ENCODE measurements around the gene APMAP.

Gene APMAP

DNA sequence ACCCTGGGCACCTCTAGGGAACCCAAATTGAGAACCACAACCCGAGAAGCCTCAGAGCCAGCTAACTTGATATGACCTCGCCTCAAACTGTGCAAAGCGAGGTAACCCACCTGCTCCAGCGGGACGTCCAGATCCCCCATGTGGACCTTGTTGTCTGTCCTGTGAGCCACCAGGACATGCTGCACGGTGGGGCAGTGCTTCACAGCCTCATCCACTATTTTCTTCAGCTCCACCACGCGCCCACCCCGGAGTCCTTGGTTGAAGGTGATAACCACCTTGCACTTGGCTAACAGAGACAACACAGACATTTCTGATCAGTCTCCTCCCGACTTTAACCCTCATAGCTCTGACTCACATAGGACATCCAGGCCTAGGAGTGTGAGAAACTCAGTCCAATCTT is 30.8 kb upstream of the APMAP start:
- DNase-seq = no peak

DNA sequence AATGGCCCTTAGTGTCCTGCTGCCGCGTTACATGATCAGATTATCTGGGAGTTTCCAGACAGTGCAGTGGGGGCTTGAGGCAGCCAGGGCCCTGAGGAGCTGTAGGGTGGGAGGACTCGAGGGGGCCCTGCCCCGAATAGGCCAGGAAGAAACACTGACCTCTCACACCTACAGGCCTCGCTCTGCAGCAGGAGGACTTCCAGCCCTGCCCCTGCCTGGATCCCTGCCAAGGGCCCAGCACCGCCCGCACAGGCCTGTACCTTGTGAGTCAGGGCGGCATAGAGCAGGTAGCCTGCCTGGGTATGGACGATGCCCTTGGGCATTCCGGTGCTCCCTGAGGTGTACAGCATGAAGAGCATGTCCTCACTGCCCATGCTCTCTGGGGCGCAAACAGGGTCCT is 30.1 kb upstream of the APMAP start:
- DNase-seq = no peak

DNA sequence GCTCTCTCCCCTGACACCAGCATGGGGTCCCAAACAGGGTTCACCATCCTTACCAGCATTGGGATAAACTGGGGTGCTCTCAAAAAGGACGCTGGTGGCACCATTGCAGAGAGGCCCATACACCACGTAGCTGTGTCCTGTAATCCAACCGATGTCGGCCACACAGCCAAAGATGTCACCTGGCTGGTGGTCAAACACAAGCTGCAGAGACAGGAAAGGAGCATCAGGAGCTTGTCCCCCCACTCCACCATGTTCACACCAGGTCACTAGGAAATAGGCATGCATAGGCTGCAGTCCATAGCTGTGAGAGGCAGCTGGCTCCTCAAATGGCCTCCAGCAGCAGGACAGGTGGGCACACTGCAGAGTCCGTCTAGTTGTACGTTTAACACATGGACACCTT is 28.8 kb upstream of the APMAP start:
- no peak for DNase-seq

DNA sequence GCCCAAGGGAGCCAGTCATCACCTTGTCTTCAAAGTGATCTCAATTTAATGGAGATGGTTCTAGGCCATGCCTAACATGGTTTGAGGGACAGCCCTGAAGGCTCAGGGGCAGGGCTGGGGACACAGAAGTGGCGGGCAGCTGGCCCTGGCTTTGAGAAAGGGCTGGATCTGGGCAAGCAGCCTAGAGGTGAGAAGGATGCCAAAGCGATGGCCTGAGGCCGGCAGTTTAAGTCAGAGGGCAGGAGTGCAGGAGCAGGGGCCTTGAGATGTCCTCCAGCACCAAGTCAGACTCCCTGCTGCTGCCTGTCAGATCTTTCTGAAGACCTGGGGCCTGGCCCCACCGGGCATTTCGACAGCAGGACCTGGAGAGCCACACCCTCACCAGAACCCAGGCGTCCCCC is 28.4 kb upstream of the APMAP start:
- DNase-seq = no peak

DNA sequence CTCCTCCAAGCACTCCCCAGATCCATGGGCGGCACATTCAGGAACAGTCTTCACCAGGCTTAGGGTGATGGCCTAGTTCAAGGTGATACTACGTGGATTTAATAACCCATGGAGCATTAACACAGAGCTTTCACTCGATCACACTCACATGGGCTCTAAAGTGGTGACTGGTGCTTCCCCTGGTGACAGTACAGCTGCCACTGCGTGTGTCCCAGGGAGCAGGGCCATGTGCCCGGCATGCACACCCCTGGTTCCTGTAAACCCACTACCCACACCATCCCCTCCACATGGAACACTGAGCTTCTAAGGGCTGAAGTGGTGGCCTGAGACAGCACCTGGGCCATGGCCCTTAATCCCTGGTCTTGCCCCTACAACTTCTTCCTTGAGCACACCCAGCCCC is 27.8 kb upstream of the APMAP start:
- no peak for DNase-seq

DNA sequence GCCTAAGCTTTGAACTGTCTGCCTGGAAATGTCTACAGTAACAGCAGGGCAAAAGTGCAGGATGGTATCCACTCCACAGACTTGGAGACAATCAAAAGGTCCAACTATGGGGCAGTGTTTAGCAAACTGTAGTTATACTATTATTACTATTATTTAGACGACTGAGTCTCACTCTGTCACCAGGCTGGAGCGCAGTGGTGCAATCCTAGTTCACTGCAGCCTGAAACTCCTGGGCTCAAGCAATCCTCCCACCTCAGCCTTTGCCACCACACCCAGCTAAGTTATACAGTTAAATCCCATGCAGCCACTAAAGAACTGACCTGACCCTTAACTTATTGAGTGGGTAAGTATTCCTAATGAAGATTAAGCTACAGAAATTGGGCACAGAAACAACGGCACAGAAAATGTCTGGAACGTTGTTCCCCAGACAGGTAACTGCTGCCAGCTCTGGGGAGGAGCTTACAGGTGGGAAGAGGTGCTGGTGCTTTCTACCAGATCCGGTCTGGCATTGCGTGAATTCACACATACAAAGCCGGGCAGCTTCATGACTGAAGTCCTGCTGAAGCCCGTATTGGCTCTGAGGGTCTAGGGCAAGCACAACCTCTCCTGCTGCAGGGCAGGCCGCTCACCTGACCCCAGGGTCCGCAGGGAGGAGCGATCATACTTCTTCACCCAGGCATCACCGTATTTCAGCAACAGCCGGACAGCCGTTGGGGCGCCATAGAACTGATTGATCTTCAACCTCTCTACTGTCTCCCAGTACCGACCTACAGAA is 27.0 kb upstream of the APMAP start:
- no peak for DNase-seq

DNA sequence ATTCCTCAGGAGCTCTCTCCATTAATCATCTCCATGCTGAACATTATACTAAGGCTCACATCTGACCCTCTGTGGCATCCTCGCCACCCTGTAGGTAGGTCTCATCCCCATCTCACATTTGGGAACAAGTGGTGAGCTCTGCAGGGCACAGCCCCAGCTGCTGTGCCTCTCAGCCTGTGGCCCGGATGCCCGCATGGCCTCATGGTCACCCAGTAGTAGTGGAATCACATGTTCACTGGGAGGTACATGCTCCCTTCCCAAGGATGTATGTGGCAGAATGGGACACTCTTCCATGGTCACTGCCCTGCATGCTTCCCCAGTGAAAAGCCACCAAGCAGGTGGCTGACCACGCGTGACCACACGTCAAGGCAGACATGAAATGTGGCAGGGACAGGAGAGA is 26.3 kb upstream of the APMAP start:
- DNase-seq = no peak

DNA sequence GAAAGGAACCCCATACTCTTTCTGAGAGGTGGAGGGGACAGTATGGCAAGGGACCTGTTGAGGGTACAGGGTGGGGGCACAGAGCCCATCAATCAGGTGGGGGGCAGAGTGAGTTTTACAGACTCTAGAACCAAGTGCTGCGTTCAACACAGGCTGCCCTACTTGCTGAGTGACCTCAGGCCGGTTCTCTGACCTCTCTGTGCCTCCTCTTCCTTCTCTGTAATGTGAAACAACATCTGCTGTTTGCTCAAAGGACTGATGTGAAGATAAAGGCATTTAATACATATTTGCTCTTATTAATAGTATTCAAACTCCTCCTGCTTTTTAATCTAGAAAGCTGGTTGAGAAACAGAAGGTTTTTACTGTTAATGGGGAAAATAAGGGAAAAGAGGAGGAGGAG is 25.9 kb upstream of the APMAP start:
- no peak for DNase-seq

DNA sequence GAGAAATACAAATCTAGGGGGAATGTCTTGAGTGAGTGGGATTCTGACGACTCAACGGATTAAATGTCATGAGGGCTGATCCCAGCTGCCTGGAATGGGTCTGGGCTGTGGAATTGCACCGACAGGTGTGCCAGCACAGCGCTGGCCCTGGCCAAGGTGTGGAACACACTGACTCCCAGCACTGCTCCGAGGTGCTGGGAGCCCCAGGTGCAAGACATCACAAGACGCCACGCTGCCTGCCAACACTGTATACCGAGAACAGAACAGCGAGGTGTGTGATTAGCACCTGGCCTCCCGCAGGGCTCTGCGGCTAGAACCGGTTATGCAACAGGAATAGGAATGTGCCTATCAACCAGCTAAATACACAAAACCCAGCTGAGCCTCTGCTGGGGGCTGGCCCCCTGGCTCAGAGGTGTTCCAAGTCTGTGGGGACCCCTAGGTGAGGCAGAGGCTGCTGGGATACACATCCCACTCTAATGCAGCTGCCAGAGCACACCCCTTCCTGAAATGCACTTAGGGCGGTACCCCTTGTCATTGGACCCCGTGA is 24.8 kb upstream of the APMAP start:
- no peak for DNase-seq

DNA sequence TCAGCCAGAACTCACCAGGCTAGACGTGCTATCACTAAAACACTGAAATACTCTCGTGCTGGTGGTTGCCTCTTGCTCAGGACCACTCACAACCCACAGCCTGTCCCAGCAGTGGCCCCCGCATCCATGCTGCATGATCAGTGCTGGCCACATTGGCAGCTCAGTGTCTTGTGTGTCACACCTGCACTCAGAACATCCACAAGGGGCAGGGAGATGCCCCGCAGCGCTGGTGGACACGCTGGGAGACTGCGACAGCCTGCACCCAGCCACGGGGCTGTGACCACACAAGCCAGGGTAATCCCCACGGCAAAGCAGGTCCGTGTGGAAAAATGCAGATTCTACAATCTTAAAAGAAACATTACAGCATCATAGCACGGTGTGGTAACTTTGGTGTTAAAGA is 23.9 kb upstream of the APMAP start:
- DNase-seq = no peak

DNA sequence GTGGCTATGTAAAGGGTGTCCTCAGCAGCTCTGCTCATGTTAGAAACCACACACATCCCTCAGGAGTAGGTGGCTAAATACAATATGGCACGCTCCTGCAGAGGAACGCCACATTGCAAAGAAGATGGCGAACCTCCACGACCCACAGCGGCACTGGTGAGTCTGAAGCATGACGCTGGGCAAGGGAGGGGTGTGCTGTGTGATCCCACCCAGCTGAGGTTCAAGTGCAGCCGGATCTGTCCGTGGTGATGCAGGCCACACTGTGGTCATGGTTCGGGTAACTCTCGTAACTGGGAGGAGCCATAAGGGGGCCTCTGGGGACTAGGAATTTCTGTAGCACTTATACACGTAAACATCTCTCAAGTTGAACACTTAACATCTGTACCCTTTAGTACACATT is 23.4 kb upstream of the APMAP start:
- no peak for DNase-seq

DNA sequence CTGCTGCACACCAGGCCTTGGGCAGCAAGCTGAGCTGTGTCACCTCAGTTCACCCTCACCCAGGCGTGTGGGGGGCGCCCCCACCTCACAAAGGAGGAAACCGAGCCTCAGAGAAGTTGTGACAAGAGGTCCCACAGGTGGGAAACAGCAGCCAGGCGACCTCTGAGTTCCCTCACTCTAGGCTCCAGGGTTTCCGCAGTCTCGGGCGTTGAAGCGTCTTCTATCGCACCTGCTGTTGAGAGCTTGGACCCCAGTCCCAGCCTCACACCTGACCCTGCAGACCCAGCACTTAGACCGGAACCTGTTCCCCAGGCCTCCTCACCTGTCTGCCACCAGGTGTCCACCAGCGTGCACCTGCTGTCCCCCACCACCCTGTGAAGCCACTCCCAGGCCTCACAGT is 22.3 kb upstream of the APMAP start:
- no peak for DNase-seq

DNA sequence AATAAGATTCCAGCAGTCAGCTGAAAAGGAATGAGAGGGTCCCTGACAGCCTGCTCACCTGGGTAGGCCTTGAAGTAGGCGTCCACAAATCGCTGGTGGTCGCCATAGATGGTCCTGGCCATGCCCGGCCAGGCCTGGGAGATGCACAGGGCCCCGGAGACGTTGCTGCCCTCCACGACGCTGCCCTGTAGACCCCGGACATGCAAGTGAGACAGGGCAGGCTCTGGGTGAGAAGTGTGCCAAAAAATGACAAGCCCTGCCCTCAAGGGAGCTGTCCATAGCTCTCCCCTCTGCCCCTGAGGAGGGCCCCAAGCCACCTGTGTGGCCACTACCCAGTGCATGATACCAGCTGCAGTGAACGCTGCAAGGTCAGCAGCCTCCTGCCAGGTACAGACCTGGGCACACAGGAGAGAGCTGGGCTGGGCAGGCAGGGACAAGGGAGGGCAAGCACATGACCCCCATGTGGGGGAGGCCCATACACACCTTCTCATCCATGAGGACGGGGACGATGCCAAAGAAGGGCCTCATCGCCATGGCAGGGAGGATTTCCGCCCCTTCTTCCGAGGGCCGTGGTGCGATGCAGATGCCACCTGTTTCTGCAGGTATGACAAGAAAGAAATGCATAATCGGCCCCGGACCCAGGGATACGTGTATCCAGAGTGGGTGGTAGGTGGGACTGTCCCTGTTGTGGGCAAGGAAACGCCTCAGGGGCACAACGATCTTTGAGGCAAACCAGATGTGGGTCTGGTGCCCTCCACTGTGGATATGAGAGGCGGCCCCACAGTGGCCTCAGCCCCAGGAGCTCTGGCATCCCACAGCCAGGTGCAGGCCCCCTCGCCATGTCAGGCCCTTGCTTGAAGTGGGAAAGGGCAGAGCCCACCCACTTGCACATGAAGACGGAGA is 21.2 kb upstream of the APMAP start:
- DNase-seq = no peak

DNA sequence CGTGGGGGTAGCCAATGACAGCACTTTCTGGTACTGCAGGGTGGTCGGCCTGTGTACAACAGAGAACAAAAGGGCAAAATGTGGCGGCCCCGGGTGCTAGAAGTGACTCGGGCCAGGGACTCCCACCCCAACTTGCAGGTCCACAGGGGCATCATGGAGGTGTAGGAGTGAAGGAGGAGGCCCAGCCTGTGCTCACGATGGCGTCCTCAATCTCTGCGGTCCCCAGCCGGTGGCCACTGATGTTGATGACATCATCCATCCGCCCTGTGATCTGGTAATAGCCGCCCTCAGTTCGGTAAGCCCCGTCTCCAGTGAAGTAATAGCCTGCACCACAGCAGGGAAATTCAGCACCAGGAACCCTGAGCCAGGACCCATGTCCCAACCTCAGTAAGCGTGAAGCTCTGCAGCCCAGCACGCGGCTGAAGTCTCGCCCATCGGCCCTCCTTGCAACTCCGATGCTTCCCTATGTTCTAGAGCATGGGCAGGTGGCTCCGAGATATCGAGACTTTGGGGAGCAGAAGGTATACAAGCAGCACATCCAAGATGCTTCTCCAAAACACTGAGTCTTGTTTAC is 20.2 kb upstream of the APMAP start:
- DNase-seq = no peak

DNA sequence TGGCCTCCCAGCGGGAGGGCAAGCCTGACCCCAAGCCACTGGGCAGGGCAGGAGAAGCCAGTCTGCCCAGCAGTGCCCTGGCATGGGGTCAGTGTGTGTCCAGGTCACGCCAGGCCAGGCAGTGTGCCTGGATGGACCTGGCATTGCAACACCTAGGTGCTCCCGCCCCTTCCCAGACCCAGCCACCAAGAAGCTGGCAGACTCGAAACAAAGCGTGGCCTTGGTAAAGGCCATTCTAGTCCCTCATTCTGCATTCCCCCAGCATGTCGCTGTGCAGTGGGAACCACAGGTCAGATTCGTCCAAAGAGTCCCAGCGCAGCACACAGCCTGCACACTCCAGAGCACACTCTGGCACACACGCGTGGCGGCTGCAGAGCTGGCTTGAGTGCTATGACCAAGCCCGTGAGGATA is 19.3 kb upstream of the APMAP start:
- DNase-seq = no peak

DNA sequence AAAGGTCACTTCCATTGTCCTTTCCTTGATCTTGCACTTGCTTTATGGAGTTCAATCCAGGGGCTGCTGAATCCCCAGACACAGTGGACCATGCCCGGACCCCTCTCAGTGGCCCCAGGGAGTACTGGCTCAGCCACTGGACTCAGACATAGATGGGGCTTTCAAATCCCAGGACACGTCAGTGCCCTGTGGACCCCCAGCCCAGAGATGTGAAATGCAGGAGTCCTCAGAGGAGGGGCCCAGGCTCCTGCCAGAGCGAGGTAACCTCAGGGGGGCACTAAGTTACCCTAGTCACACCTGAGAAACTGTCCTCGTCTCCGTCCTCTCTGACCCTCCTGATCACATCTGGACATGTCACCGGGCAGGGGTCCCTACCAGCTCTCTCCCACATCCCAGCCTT is 18.7 kb upstream of the APMAP start:
- no peak for DNase-seq

DNA sequence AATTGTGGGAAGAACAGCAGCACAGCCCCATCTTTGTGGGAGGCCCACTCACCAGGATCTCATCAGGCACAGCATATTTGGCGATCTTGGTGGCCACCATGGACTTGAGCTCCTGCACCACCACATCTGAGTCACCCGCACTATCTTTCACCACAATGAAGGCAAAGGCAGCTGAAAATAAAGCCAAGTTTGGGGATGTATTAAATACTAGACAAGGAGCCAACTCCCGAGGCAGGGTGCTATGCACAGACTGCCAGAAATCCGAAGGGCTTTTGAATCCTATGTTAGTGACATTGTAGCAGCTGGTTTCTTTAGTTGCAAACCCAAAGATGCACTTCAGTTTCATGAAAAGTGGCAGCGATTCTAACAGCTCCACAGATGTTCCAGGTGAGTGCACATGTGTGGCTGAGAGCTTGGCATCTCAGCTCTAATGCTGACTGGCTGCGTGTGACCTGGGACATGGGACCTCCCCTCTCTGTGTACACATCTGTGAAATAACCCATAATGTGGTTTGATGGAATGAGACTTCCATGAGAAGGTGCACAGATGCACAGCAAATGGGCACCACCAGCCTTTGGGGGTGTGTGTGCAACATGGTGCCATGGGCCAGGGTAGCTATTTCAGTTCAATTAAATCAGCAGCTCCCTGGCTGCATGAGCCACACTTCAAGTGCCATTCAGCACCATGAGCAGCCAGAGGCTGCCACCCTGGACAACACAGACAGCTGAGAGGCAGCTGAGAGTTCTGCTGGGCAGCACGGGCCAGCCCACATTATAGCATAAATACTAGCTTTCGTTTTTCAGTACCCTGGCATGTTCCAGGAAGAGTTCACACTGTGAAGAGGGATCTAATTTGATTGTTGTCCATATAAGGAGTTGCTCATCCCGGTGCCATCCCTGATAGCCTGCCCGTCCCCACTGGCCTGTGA is 16.9 kb upstream of the APMAP start:
- no peak for DNase-seq

DNA sequence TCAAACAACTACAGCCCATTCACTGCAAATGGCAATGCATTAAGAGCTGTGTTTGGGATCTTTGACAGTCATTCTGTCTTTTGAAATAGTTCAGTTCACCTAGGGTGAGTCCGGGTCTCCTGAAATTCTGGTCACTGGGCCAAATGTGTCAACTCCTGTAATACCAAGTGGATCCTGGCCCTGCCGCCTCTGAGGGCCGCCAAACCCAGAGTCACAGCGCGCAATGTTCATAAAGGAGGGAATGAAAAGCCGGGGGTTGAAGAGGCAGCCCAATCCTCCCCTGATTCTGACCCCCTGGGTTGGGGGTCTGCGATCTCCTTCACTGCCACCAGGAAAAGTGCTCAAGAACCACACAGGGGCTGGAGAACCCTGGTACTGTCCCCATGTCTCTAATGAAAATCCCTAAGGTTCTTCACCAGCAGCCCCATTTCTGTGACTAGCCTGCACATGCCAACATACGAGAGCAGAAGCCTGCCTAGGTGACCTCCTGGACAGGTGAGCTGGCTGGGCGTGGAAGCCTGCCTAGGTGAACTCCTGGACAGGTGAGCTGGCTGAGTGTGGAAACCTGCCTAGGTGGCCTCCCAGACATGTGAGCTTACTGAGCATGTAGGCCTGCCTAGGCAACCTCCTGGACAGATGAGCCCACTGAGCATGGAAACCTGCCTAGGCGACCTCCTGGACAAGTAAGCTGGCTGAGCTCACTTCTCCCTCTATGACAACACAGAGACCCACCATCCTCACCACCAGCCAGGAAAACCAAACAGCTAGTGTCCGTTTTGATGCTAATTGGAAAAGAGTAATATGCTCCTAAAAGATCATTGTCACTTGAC is 16.1 kb upstream of the APMAP start:
- DNase-seq = no peak

DNA sequence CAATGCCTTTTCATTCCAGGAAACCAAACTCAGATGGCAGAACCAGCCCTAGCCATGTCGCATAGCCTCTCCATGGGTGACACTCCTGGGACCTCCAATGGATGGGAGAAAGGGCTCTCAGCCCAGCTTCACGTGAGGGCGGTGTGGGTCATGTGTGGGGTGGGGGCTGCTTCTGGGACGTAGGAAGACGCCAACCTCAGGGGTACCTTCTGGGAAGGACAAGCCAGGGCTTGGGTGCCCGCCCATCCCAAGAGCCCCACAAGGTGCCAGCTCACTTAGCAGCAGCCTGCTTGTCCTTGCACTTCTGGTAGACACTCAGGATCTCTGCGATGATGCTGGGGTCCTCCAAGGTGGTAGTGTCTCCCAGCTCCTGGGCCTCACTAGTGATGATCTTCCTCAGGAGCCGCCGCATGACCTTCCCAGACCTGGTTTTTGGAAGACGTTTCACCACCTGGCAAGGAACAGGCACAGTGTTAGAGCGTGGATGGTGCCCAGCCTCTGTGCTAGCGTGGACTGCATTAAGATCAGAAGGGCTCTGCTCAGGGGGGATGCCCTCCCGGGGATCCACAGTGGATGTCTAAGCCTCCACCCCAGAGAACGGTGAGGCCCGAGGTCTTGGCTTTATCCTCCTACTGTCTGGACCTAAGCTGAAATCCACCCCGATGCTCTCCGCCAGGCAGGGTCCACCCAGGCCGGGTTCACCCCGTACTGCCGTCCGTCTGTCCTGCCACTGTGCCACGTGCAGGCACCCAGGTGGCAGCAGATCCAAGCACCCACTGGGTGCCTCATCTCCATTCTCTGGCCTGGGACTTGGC is 15.1 kb upstream of the APMAP start:
- DNase-seq = no peak

DNA sequence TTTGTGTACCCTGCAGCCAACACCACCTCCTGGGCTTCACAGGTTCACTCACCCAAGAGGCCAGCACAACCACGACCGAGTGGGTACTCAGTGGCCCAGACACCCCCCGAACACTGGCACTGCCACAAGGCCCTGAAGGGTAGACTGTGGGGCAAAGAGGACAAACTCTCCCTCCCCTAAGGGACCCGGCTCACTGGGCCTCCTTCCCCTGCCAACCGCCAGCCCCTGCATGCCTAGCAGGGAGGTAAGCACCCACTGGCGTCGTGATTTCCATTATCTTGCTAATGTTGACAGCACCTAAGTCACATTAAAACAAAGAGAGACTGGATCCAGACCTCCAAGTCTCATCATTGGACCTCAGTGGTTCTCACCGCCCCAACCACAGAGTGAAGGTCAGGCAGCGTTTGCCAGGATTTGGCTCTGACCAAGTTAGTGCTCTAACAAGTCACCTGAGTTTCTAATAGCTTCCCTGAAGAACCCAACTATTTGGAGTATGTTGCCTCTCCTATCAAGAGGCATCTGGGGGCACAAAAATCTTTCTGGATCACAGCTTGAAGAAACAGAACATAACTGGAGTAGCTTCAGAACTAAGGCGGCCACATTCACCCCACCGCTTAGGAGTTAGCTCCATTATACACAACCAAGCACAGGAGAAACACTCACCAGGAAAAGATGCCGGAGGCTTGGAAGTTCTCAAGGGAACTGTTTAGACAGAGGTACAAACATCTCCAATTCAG is 14.0 kb upstream of the APMAP start:
- DNase-seq = no peak
